Activated CD8-positive, alpha-beta T cell treated with anti-CD3 and anti-CD28 coated beads for 36 hours (primary cell): Measurements from ENCODE around the gene KRT79. TPM values are rescaled to one million over a fixed set of nuclear protein-coding genes. Genes with fewer than 3 reads are reported as not detected.
A peak's percentile ranks its signal among the peaks of the same experiment; 100 is the strongest.

ENCODE experiments used
- ATAC-seq: fragments of 200-7000 bp; cut with Tn5 transposase; one replicate; pipeline ENCODE4 v1.10.0; 2021; ENCODE audit warnings: mild to moderate bottlenecking, moderate library complexity
- CTCF ChIA-PET: fragments of 350-600 bp; sonication (Branson Sonifier 250); formaldehyde crosslinking; loops from one replicate; lab custom pipeline; 2021; ENCODE audit warnings: antibody characterized with exemption; lab: Charles Lee
- POLR2A ChIA-PET: fragments of 350-600 bp; sonication (Branson Sonifier 250); formaldehyde crosslinking; loops from one replicate; lab custom pipeline; 2021; ENCODE audit warnings: antibody characterized with exemption; lab: Charles Lee
- DNase-seq: peaks from one replicate; pipeline ENCODE4 v3.0.0-alpha.2; 2020
- H3K27ac Mint-ChIP-seq: one replicate; pipeline ENCODE4 v1.8.0; 2021; ENCODE audit warnings: mild to moderate bottlenecking, mixed read lengths
- H3K27me3 Mint-ChIP-seq: one replicate; pipeline ENCODE4 v1.8.0; 2021; ENCODE audit warnings: mixed read lengths
- H3K36me3 Mint-ChIP-seq: one replicate; pipeline ENCODE4 v1.8.0; 2021; ENCODE audit warnings: low read depth, mixed read lengths
- H3K4me1 Mint-ChIP-seq: one replicate; pipeline ENCODE4 v1.8.0; 2021; ENCODE audit warnings: low read depth, mixed read lengths
- H3K4me3 Mint-ChIP-seq: one replicate; pipeline ENCODE4 v1.8.0; 2021; ENCODE audit warnings: mild to moderate bottlenecking, moderate library complexity, mixed read lengths
- H3K9me3 Mint-ChIP-seq: one replicate; pipeline ENCODE4 v1.8.0; 2021; ENCODE audit warnings: mixed read lengths
- CTCF ChIP-seq: fragments of 200-600 bp; IDR thresholded peaks from one replicate; pipeline ENCODE4 v1.8.0; 2022; ENCODE audit warnings: antibody characterized with exemption, mild to moderate bottlenecking
- intact Hi-C: fragments of 100-400 bp; cut with micrococcal nuclease; formaldehyde crosslinking; loops from one replicate; pipeline ENCODE4 v1.10.0; 2022
- total RNA-seq, 2 experiments: library from RNA; stranded (reverse); gene quantifications; one replicate each; pipeline ENCODE4 v1.2.3, GENCODE V29; 2021

The KRT79 gene
- total RNA-seq, 2 experiments from 2014 or later = 0.87 to 1.6 TPM

GRCh38 chr12:52877242-52877641 lies 43.1 kb upstream of the KRT79 start:
- H3K4me1 Mint-ChIP-seq = peaks cover 17% of the 10 kb centered on the region

GRCh38 chr12:52876372-52876771 lies 42.3 kb upstream of the KRT79 start:
- no peaks in the 10 kb centered on the region for H3K9me3 Mint-ChIP-seq
- TF ChIP-seq CTCF = no peak
- ChIA-PET CTCF (interaction anchor here (0.6 to 14.2 kb wide), 5 partner anchors 8 to 294 kb away, joined by 3 to 552 read pairs (median 39); partner anchors contain the start of gene KRT74), POLR2A (interaction anchor here (0.6 to 1.3 kb wide), 2 partner anchors 29 to 186 kb away, joined by 3 read pairs; partner anchors contain the start of gene KRT8)
- intact Hi-C loops = loop anchor here (10.0 kb wide), 2 partner anchors 502 to 722 kb away; no protein-coding TSS in a partner anchor
- no peaks in the 10 kb centered on the region for H3K36me3 Mint-ChIP-seq
- peaks cover 3% of the 10 kb centered on the region for H3K27me3 Mint-ChIP-seq
- DNase-seq = no peak
- no peak overlapping the region for H3K27ac Mint-ChIP-seq
- no peak for ATAC-seq
- no peak overlapping the region for H3K4me3 Mint-ChIP-seq
- peaks cover 17% of the 10 kb centered on the region for H3K4me1 Mint-ChIP-seq

More at GRCh38 chr12:52877242-52877641, 43.1 kb upstream of the KRT79 start:
- Mint-ChIP-seq H3K36me3 (no peaks in the 10 kb centered on the region), H3K4me3 (no peak overlapping the region), H3K27ac (no peak overlapping the region), H3K27me3 (peaks cover 4% of the 10 kb centered on the region), H3K9me3 (no peaks in the 10 kb centered on the region)
- DNase-seq = no peak
- POLR2A ChIA-PET = interaction anchor here (1.3 kb wide), 1 partner anchor 28 kb away, joined by 3 read pairs; the partner anchor contains the start of gene KRT8
- no peak for TF ChIP-seq CTCF
- CTCF ChIA-PET = interaction anchor here (0.6 to 14.2 kb wide), 10 partner anchors 8 to 700 kb away, joined by 3 to 552 read pairs (median 4); partner anchors contain the start of gene KRT74
- ATAC-seq = no peak
- intact Hi-C loops = loop anchor here (10.0 kb wide), 2 partner anchors 502 to 722 kb away; no protein-coding TSS in a partner anchor

GRCh38 chr12:52874573-52875435 lies 40.7 kb upstream of the KRT79 start:
- Mint-ChIP-seq H3K27ac (no peak overlapping the region), H3K27me3 (no peaks in the 10 kb centered on the region), H3K36me3 (no peaks in the 10 kb centered on the region), H3K4me3 (peak overlapping the region; percentile 58), H3K9me3 (no peaks in the 10 kb centered on the region), H3K4me1 (peaks cover 20% of the 10 kb centered on the region)
- TF ChIP-seq CTCF = no peak
- POLR2A ChIA-PET = no interaction called here
- ATAC-seq = no peak
- intact Hi-C loops = loop anchor here (10.0 kb wide), 2 partner anchors 500 to 720 kb away; no protein-coding TSS in a partner anchor
- CTCF ChIA-PET = interaction anchor here (1.0 to 14.2 kb wide), 10 partner anchors 9 to 503 kb away, joined by 3 to 552 read pairs (median 4); partner anchors contain the start of genes EIF4B and KRT74
- no peak for DNase-seq

- DNase-seq = peak; percentile 68
- H3K4me1 Mint-ChIP-seq = peaks cover 19% of the 10 kb centered on the region
- H3K36me3 Mint-ChIP-seq = no peaks in the 10 kb centered on the region
- H3K27me3 Mint-ChIP-seq = no peaks in the 10 kb centered on the region
- ChIA-PET POLR2A (interaction anchor here (0.9 kb wide), 1 partner anchor 8 kb away, joined by 3 read pairs; no protein-coding TSS in a partner anchor), CTCF (interaction anchor here (1.0 to 14.2 kb wide), 11 partner anchors 8 to 502 kb away, joined by 3 to 552 read pairs (median 4); partner anchors contain the start of gene KRT74)
- no peak overlapping the region for H3K27ac Mint-ChIP-seq
- H3K9me3 Mint-ChIP-seq = no peaks in the 10 kb centered on the region
- H3K4me3 Mint-ChIP-seq = peak overlapping the region; percentile 58
- intact Hi-C loops = loop anchor here (10.0 kb wide), 2 partner anchors 499 to 719 kb away; no protein-coding TSS in a partner anchor
- ATAC-seq = peak; percentile 79
- TF ChIP-seq CTCF = no peak
These were observed 39.9 kb upstream of the KRT79 start for GRCh38 chr12:52873832-52874572.
